Activated naive CD4-positive, alpha-beta T cell treated with anti-CD3 and anti-CD28 coated beads, Interleukin-2, amount 10 ng/mL, durations not matched to agents 7 days and 5 days (primary cell): Measurements from ENCODE around the gene CPEB3.

Experiments
- CTCF ChIA-PET: fragments of 350-600 bp; sonication (Branson Sonifier 250); formaldehyde crosslinking; loops from one replicate; lab custom pipeline; 2021; ENCODE audit warnings: antibody characterized with exemption; lab: Charles Lee
- DNase-seq: peaks from one replicate; pipeline ENCODE4 v3.0.0-alpha.2; 2020
- H3K27ac Mint-ChIP-seq: one replicate; pipeline ENCODE4 v1.8.0; 2021; ENCODE audit warnings: mild to moderate bottlenecking, moderate library complexity, mixed read lengths
- H3K27me3 Mint-ChIP-seq: one replicate; pipeline ENCODE4 v1.8.0; 2021; ENCODE audit warnings: mild to moderate bottlenecking, mixed read lengths
- H3K36me3 Mint-ChIP-seq: one replicate; pipeline ENCODE4 v1.8.0; 2021; ENCODE audit warnings: mixed read lengths
- H3K4me1 Mint-ChIP-seq: one replicate; pipeline ENCODE4 v1.8.0; 2021; ENCODE audit warnings: mixed read lengths
- H3K4me3 Mint-ChIP-seq: one replicate; pipeline ENCODE4 v1.8.0; 2021; ENCODE audit warnings: mild to moderate bottlenecking, moderate library complexity, mixed read lengths
- H3K9me3 Mint-ChIP-seq: one replicate; pipeline ENCODE4 v1.8.0; 2021; ENCODE audit warnings: mixed read lengths

Gene CPEB3

GRCh38 chr10:92242910-92243671, 47.8 kb downstream of the CPEB3 start:
- no peak overlapping the region for H3K27ac Mint-ChIP-seq
- peaks cover 35% of the 10 kb centered on the region for H3K27me3 Mint-ChIP-seq
- no peaks in the 10 kb centered on the region for H3K9me3 Mint-ChIP-seq
- peak overlapping the region; percentile 16 for H3K4me3 Mint-ChIP-seq
- peaks cover 12% of the 10 kb centered on the region for H3K36me3 Mint-ChIP-seq
- H3K4me1 Mint-ChIP-seq, result peaks cover 31% of the 10 kb centered on the region
- DNase-seq, result peak; percentile 43
- CTCF ChIA-PET, result no interaction called here

GRCh38 chr10:92242380-92242779, 48.5 kb downstream of the CPEB3 start:
- Mint-ChIP-seq H3K4me1 (peaks cover 32% of the 10 kb centered on the region), H3K9me3 (no peaks in the 10 kb centered on the region), H3K4me3 (peak overlapping the region; percentile 38), H3K36me3 (peaks cover 13% of the 10 kb centered on the region), H3K27me3 (peaks cover 37% of the 10 kb centered on the region), H3K27ac (no peak overlapping the region)
- no peak for DNase-seq
- CTCF ChIA-PET, result no interaction called here

DNA sequence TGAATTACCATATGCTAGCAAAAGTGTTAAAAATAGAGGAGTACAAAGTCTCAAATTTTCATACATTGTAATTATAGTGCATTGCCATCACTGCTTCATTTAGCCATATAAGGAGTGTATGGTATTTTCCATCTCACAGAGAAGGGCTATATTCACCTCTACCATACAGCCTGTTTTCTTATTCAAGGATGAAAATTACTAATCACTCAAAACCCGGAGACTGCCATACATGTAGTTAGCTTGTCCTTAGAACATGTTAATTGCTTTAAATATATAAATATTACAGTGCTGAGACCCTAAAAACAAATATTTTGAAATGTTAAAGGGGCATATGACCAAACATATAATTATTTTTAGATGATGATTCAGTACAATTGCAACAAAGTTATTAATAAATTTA, 49.4 kb downstream of the CPEB3 start:
- Mint-ChIP-seq H3K4me3 (peak overlapping the region; percentile 86), H3K4me1 (peaks cover 32% of the 10 kb centered on the region), H3K9me3 (no peaks in the 10 kb centered on the region), H3K27me3 (peaks cover 37% of the 10 kb centered on the region), H3K27ac (no peak overlapping the region), H3K36me3 (peaks cover 16% of the 10 kb centered on the region)
- DNase-seq, result no peak
- CTCF ChIA-PET, result no interaction called here

- H3K27me3 Mint-ChIP-seq, result peaks cover 37% of the 10 kb centered on the region
- peaks cover 32% of the 10 kb centered on the region for H3K4me1 Mint-ChIP-seq
- no peaks in the 10 kb centered on the region for H3K9me3 Mint-ChIP-seq
- peaks cover 17% of the 10 kb centered on the region for H3K36me3 Mint-ChIP-seq
- no peak overlapping the region for H3K27ac Mint-ChIP-seq
- CTCF ChIA-PET, result no interaction called here
- no peak for DNase-seq
- H3K4me3 Mint-ChIP-seq, result peak overlapping the region; percentile 86
These were observed 49.7 kb downstream of the CPEB3 start for GRCh38 chr10:92241158-92241500.

GRCh38 chr10:92240289-92241157, 50.4 kb downstream of the CPEB3 start:
- Mint-ChIP-seq H3K27me3 (peaks cover 37% of the 10 kb centered on the region), H3K4me1 (peaks cover 32% of the 10 kb centered on the region), H3K36me3 (peaks cover 19% of the 10 kb centered on the region), H3K9me3 (no peaks in the 10 kb centered on the region), H3K27ac (peak overlapping the region; percentile 21), H3K4me3 (peak overlapping the region; percentile 86)
- DNase-seq, result peak; percentile 53
- CTCF ChIA-PET, result no interaction called here

DNA sequence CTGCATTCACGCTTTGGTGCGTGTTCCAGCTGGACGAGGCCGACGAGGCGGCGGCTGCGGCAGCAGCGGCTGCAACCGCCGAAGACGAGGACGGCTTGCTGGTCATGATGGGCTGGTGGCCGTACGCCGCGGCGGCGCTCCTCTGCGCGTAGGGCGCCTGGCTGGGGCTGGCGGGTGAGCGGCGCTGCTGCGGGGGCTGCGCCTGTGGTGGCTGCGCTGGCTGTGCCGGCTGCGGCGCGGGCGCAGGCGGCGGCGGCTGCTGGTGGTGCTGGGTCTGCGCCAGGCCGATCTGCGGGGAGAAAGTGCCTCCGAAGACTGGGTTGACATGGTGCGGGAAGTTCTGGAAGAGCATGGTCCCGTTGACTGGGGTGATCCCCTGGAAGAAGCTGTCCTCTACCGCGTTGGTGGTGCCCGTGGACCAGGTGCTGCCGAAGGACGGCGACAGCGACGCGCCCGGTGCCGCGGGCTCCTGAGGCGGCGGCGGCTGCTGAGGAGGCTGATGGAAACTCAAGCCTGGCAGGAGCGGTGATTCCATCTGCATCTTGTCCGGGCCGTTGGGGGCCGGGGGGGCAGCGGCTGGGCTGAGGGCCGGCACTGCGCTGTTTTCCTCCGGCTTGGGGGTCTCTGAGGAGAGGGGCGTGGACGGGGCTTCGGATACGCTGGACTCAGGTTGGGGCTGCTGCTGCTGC, 51.1 kb downstream of the CPEB3 start:
- Mint-ChIP-seq H3K9me3 (no peaks in the 10 kb centered on the region), H3K4me3 (peak overlapping the region; percentile 86), H3K27me3 (peaks cover 37% of the 10 kb centered on the region), H3K36me3 (peaks cover 19% of the 10 kb centered on the region), H3K4me1 (peaks cover 32% of the 10 kb centered on the region), H3K27ac (peak overlapping the region; percentile 21)
- CTCF ChIA-PET, result no interaction called here
- peak; percentile 47 for DNase-seq

DNA sequence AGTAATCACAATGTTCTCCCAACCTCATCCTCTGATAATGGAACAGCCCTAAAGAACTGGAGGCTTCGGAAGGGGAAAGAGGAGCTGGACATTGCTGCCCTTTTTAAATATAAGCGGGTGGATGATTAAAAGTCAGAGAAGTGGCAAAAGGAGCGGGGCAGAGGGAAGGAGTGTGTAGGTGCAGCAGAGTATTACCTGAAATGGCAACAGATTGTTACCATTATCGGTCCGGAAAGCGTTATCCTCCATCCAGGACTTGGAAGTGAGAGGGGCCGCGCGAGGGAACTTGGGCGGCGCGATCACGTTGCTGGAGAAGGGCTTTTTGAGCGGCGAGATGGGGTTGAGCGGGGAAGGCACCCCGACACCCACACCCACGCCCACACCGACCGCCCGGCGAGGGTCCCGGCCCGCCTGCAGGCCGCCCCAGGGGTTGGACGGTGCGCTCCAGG, 51.7 kb downstream of the CPEB3 start:
- Mint-ChIP-seq H3K4me3 (peak overlapping the region; percentile 71), H3K9me3 (no peaks in the 10 kb centered on the region), H3K27ac (no peak overlapping the region), H3K36me3 (peaks cover 19% of the 10 kb centered on the region), H3K4me1 (peaks cover 32% of the 10 kb centered on the region), H3K27me3 (peaks cover 37% of the 10 kb centered on the region)
- DNase-seq, result no peak
- CTCF ChIA-PET, result no interaction called here

- H3K36me3 Mint-ChIP-seq, result peaks cover 19% of the 10 kb centered on the region
- H3K9me3 Mint-ChIP-seq, result no peaks in the 10 kb centered on the region
- peak overlapping the region; percentile 71 for H3K4me3 Mint-ChIP-seq
- H3K4me1 Mint-ChIP-seq, result peaks cover 32% of the 10 kb centered on the region
- no peak for DNase-seq
- H3K27me3 Mint-ChIP-seq, result peaks cover 37% of the 10 kb centered on the region
- no peak overlapping the region for H3K27ac Mint-ChIP-seq
- CTCF ChIA-PET, result interaction anchor here (0.6 kb wide), 1 partner anchor 480 kb away, joined by 4 read pairs; no protein-coding TSS in a partner anchor
These were observed 52.2 kb downstream of the CPEB3 start for GRCh38 chr10:92238586-92239098.

DNA sequence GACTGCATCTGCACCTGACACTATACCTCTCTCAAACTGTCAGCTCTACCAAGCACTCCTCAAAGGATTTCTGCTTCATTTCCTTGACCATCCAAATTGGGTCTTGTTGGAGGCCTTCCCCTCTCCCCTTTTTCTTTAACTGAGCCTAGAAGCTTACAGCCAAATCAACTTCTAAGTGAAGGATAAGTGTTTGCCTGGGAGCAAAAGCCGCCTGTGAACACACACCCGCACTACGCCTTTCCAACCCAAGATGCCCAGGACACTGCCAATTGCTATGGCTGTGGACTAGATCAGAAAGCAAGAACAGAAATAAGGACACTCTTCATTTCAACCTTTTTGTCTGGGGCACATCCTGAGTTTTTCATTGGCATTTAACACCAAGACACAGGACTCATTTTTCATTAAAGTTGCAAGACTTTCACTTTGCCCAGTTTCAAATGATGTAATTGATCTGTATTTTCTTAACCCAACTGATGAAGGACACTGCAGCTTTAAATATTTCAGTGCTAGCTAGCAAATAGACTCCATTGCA, 52.8 kb downstream of the CPEB3 start:
- CTCF ChIA-PET, result interaction anchor here (0.6 kb wide), 1 partner anchor 480 kb away, joined by 4 read pairs; no protein-coding TSS in a partner anchor
- DNase-seq, result no peak
- no peaks in the 10 kb centered on the region for H3K9me3 Mint-ChIP-seq
- H3K4me1 Mint-ChIP-seq, result peaks cover 28% of the 10 kb centered on the region
- H3K36me3 Mint-ChIP-seq, result peaks cover 19% of the 10 kb centered on the region
- H3K27ac Mint-ChIP-seq, result no peak overlapping the region
- H3K4me3 Mint-ChIP-seq, result no peak overlapping the region
- H3K27me3 Mint-ChIP-seq, result peaks cover 35% of the 10 kb centered on the region

GRCh38 chr10:92231196-92231595, 59.7 kb downstream of the CPEB3 start:
- H3K36me3 Mint-ChIP-seq, result peaks cover 7% of the 10 kb centered on the region
- CTCF ChIA-PET, result interaction anchor here (0.6 kb wide), 1 partner anchor 15 kb away, joined by 3 read pairs; no protein-coding TSS in a partner anchor
- peaks cover 3% of the 10 kb centered on the region for H3K4me1 Mint-ChIP-seq
- H3K4me3 Mint-ChIP-seq, result no peak overlapping the region
- H3K27ac Mint-ChIP-seq, result no peak overlapping the region
- no peaks in the 10 kb centered on the region for H3K9me3 Mint-ChIP-seq
- peaks cover 3% of the 10 kb centered on the region for H3K27me3 Mint-ChIP-seq
- DNase-seq, result no peak

DNA sequence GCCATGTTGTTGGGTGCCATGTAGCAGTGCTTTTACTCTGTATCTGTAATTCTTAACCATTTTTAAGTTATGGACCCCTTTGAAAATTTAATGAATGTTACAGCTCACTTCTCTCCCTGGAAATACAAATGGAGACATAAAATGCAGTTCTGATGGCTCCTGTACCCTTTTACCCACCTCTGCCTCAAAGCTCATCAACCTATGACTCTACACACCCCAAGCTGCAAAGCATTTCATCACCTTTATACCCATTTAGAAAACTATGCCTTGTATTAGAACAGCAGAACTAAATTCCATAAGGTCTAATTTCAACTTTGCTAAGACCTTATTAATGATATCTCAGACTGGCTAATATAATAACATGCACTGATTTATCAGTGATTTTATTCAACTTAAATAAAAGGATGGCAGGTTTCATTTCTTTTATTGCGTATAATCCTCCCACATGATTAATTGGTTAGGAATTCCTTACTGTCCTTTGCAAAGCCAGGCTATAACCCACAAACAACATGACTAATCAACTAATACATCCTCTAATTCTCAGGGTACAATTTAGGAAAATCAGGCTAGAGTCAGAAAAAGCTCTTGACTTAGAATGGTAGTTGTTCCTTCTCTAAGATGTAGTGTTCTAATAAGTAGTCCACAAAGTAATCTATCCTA, 68.1 kb downstream of the CPEB3 start:
- CTCF ChIA-PET, result no interaction called here
- no peak overlapping the region for H3K4me3 Mint-ChIP-seq
- H3K27me3 Mint-ChIP-seq, result no peaks in the 10 kb centered on the region
- no peaks in the 10 kb centered on the region for H3K36me3 Mint-ChIP-seq
- H3K4me1 Mint-ChIP-seq, result no peaks in the 10 kb centered on the region
- no peak overlapping the region for H3K27ac Mint-ChIP-seq
- H3K9me3 Mint-ChIP-seq, result no peaks in the 10 kb centered on the region
- no peak for DNase-seq

- CTCF ChIA-PET, result no interaction called here
- H3K27me3 Mint-ChIP-seq, result no peaks in the 10 kb centered on the region
- DNase-seq, result no peak
- no peaks in the 10 kb centered on the region for H3K4me1 Mint-ChIP-seq
- H3K9me3 Mint-ChIP-seq, result no peaks in the 10 kb centered on the region
- no peak overlapping the region for H3K27ac Mint-ChIP-seq
- H3K4me3 Mint-ChIP-seq, result no peak overlapping the region
- H3K36me3 Mint-ChIP-seq, result peaks cover 4% of the 10 kb centered on the region
These were observed 71.3 kb downstream of the CPEB3 start for GRCh38 chr10:92219559-92219958.

- Mint-ChIP-seq H3K27me3 (no peaks in the 10 kb centered on the region), H3K4me3 (no peak overlapping the region), H3K9me3 (no peaks in the 10 kb centered on the region), H3K36me3 (peaks cover 4% of the 10 kb centered on the region), H3K27ac (no peak overlapping the region), H3K4me1 (no peaks in the 10 kb centered on the region)
- no peak for DNase-seq
- CTCF ChIA-PET, result no interaction called here
These were observed 72.3 kb downstream of the CPEB3 start for GRCh38 chr10:92218569-92218968.
